ENCODE measurements around the gene PARP8. TPM values are rescaled to one million over a fixed set of nuclear protein-coding genes. Genes with fewer than 3 reads are reported as not detected.

The PARP8 gene
- total RNA-seq, 1 experiment from 2014 or later, result 23.2 TPM

- Mint-ChIP-seq H3K4me1 (no peaks in the 10 kb centered on the region), H3K27ac (no peak overlapping the region), H3K4me3 (no peak overlapping the region), H3K36me3 (no peaks in the 10 kb centered on the region), H3K9me3 (no peaks in the 10 kb centered on the region; the same call in 1 of the 2 replicates), H3K27me3 (ENCODE audit: low read depth) (peaks cover 4% of the 10 kb centered on the region; the same call in 1 of the 2 replicates)
- DNase-seq (ENCODE audit: low spot score), result no peak
- ChIA-PET CTCF (no interaction called here), POLR2A (no interaction called here)
- no peak for ATAC-seq
- TF ChIP-seq ZBTB21 (CRISPR knock-in tag; IDR thresholded peaks at IDR 0.05; ENCODE audit: borderline replicate concordance) (no peak), JUN (CRISPR knock-in tag; IDR thresholded peaks at IDR 0.05) (no peak), ETV6 (CRISPR knock-in tag; IDR thresholded peaks at IDR 0.05) (no peak), KAT7 (CRISPR knock-in tag; IDR thresholded peaks at IDR 0.05; ENCODE audit: borderline replicate concordance) (no peak), AFF4 (CRISPR knock-in tag; IDR thresholded peaks at IDR 0.05; ENCODE audit: borderline replicate concordance) (no peak), PRDM15 (CRISPR knock-in tag; IDR thresholded peaks at IDR 0.05) (no peak), USF1 (CRISPR knock-in tag; IDR thresholded peaks at IDR 0.05) (no peak), GRHL2 (CRISPR knock-in tag; IDR thresholded peaks at IDR 0.05; ENCODE audit: insufficient replicate concordance, severe bottlenecking) (no peak), TP53 (CRISPR knock-in tag; IDR thresholded peaks at IDR 0.05) (no peak)
Observed at GRCh38 chr5:50874306-50875001, 208.0 kb downstream of the PARP8 start.

- Mint-ChIP-seq H3K4me1 (no peaks in the 10 kb centered on the region), H3K27ac (no peak overlapping the region), H3K27me3 (ENCODE audit: low read depth) (peaks cover 4% of the 10 kb centered on the region; the same call in 1 of the 2 replicates), H3K36me3 (no peaks in the 10 kb centered on the region), H3K4me3 (no peak overlapping the region), H3K9me3 (peaks cover 2% of the 10 kb centered on the region; the same call in 1 of the 2 replicates)
- ChIA-PET CTCF (no interaction called here), POLR2A (no interaction called here)
- DNase-seq (ENCODE audit: low spot score) (no peak), ATAC-seq (no peak)
- TF ChIP-seq CTCF (IDR thresholded peaks at IDR 0.05) (no peak), FOXP1 (CRISPR knock-in tag; IDR thresholded peaks at IDR 0.05; ENCODE audit: borderline replicate concordance) (no peak), SMAD4 (CRISPR knock-in tag; IDR thresholded peaks at IDR 0.05) (no peak), NR2C2 (CRISPR knock-in tag; IDR thresholded peaks at IDR 0.05) (no peak), AR (CRISPR knock-in tag; IDR thresholded peaks at IDR 0.05) (no peak), NR1H2 (CRISPR knock-in tag; IDR thresholded peaks at IDR 0.05) (no peak), ATF2 (CRISPR knock-in tag; IDR thresholded peaks at IDR 0.05; ENCODE audit: borderline replicate concordance, low read depth) (no peak), ZNF263 (CRISPR knock-in tag; IDR thresholded peaks at IDR 0.05; ENCODE audit: low read depth) (no peak), PREB (CRISPR knock-in tag; IDR thresholded peaks at IDR 0.05; ENCODE audit: borderline replicate concordance) (no peak)
Observed at GRCh38 chr5:50875002-50875344, 208.5 kb downstream of the PARP8 start.

Measured in WTC11 (cell line).